IMR-90 (cell line): ENCODE measurements around the gene GATAD2A. TPM values are rescaled to one million over a fixed set of nuclear protein-coding genes. Genes with fewer than 3 reads are reported as not detected.
A peak's percentile ranks its signal among the peaks of the same experiment; 100 is the strongest.

Experiments
- ATAC-seq: fragments of 200-7000 bp; cut with Tn5 transposase; 2 replicates; pipeline ENCODE4 v1.9.1; 2020; ENCODE audit warnings: low read depth, mild to moderate bottlenecking, moderate library complexity
- BruUV-seq: library from RNA; stranded (reverse); fragments of 400-500 nt; replicated peaks from 2 replicates; lab custom pipeline; 2021; lab: Mats Ljungman, UMichigan
- CTCF ChIA-PET: fragments of 300-600 bp; formaldehyde crosslinking; extraction: SDS; loops from one replicate; lab custom pipeline; 2021; ENCODE audit warnings: antibody characterized with exemption; lab: Yijun Ruan, JAX
- POLR2A ChIA-PET: fragments of 300-600 bp; sonication (Branson Sonifier 250); formaldehyde crosslinking; loops from one replicate; lab custom pipeline; 2022; ENCODE audit warnings: antibody characterized with exemption; ENCODE audit not compliant: unreplicated experiment; lab: Charles Lee
- DNase-seq: peaks from one replicate; pipeline ENCODE4 v3.0.0; 2013
- H2AFZ ChIP-seq: replicated peaks from 2 replicates; pipeline ENCODE3; 2013; ENCODE audit warnings: low read length, mild to moderate bottlenecking; ENCODE audit not compliant: poor library complexity
- H2AK5ac ChIP-seq: 2 replicates; pipeline ENCODE4 v1.6.1; 2013; ENCODE audit warnings: low read depth, low read length, inconsistent platforms
- H2AK9ac ChIP-seq: replicated peaks from 2 replicates; pipeline ENCODE3; 2013; ENCODE audit warnings: mild to moderate bottlenecking, low read depth, low read length, moderate library complexity; ENCODE audit not compliant: poor library complexity
- H2BK120ac ChIP-seq: 2 replicates; pipeline ENCODE4 v1.6.1; 2013; ENCODE audit warnings: low read depth, low read length, inconsistent platforms
- H2BK15ac ChIP-seq: 3 replicates; pipeline ENCODE4 v1.6.1; 2013; ENCODE audit warnings: low read depth, low read length, inconsistent platforms
- H2BK20ac ChIP-seq: 2 replicates; pipeline ENCODE4 v1.6.1; 2013; ENCODE audit warnings: low read depth, mild to moderate bottlenecking, inconsistent platforms, low read length, moderate library complexity
- H2BK5ac ChIP-seq: 2 replicates; pipeline ENCODE4 v1.6.1; 2013; ENCODE audit warnings: mild to moderate bottlenecking, low read depth, low read length, inconsistent platforms; ENCODE audit not compliant: poor library complexity, severe bottlenecking
- H3K14ac ChIP-seq: replicated peaks from 2 replicates; pipeline ENCODE4 v1.6.1; 2013; ENCODE audit warnings: low read depth, low read length, inconsistent platforms
- H3K18ac ChIP-seq: 2 replicates; pipeline ENCODE4 v1.6.1; 2013; ENCODE audit warnings: low read depth, low read length, control low read depth
- H3K23ac ChIP-seq: 2 replicates; pipeline ENCODE4 v1.6.1; 2013; ENCODE audit warnings: low read depth, low read length, inconsistent platforms
- H3K27ac ChIP-seq: 2 replicates; pipeline ENCODE4 v1.5.1; 2013; ENCODE audit warnings: mild to moderate bottlenecking, control low read depth, low read length; ENCODE audit not compliant: insufficient read depth
- H3K27me3 ChIP-seq: 2 replicates; pipeline ENCODE4 v1.6.1; 2013; ENCODE audit warnings: low read length; ENCODE audit not compliant: control insufficient read depth, insufficient read depth
- H3K36me3 ChIP-seq: 2 replicates; pipeline ENCODE4 v1.6.1; 2013; ENCODE audit warnings: low read length, mixed read lengths; ENCODE audit not compliant: control insufficient read depth, insufficient read depth
- H3K4ac ChIP-seq: 2 replicates; pipeline ENCODE4 v1.6.1; 2013; ENCODE audit warnings: low read depth, low read length, inconsistent platforms
- H3K4me1 ChIP-seq: 2 replicates; pipeline ENCODE4 v1.6.1; 2013; ENCODE audit warnings: low read length, mixed read lengths; ENCODE audit not compliant: control insufficient read depth, insufficient read depth
- H3K4me2 ChIP-seq: 2 replicates; pipeline ENCODE4 v1.6.1; 2013; ENCODE audit warnings: low read depth, mild to moderate bottlenecking, control low read depth, low read length, moderate library complexity
- H3K4me3 ChIP-seq: 2 replicates; pipeline ENCODE4 v1.5.1; 2013; ENCODE audit warnings: low read depth, mild to moderate bottlenecking, control low read depth, low read length, moderate library complexity; ENCODE audit not compliant: insufficient read depth
- H3K56ac ChIP-seq: 2 replicates; pipeline ENCODE4 v1.6.1; 2013; ENCODE audit warnings: low read length, inconsistent platforms; ENCODE audit not compliant: insufficient read depth; ENCODE audit errors: extremely low read depth
- H3K79me1 ChIP-seq, 2 experiments: 2 replicates each; pipeline ENCODE4 v1.6.1; 2013; ENCODE audit warnings: low read length in 2 of 2, inconsistent platforms in 1 of 2, low read depth in 1 of 2
- H3K9ac ChIP-seq: 2 replicates; pipeline ENCODE4 v1.6.1; 2013; ENCODE audit warnings: low read depth, low read length, control low read depth
- H3K9me1 ChIP-seq: 2 replicates; pipeline ENCODE4 v1.6.1; 2013; ENCODE audit warnings: low read length, inconsistent platforms; ENCODE audit not compliant: insufficient read depth
- H3K9me3 ChIP-seq: 2 replicates; pipeline ENCODE4 v1.6.1; 2013; ENCODE audit warnings: low read length; ENCODE audit not compliant: control insufficient read depth, insufficient read depth
- H4K20me1 ChIP-seq: 2 replicates; pipeline ENCODE4 v1.6.1; 2013; ENCODE audit warnings: low read length, inconsistent platforms; ENCODE audit not compliant: insufficient read depth
- H4K5ac ChIP-seq: 2 replicates; pipeline ENCODE4 v1.6.1; 2013; ENCODE audit warnings: mild to moderate bottlenecking, low read depth, low read length, control low read depth
- H4K8ac ChIP-seq, 2 experiments: 2 replicates each; pipeline ENCODE4 v1.6.1; 2013; ENCODE audit warnings: low read depth in 2 of 2, low read length in 2 of 2, control low read depth in 1 of 2, inconsistent platforms in 1 of 2
- H4K91ac ChIP-seq: 2 replicates; pipeline ENCODE4 v1.6.1; 2013; ENCODE audit warnings: low read depth, low read length, inconsistent platforms; ENCODE audit not compliant: insufficient read depth
- BHLHE40 ChIP-seq: fragments of 150-350 bp; IDR thresholded peaks from 2 replicates; pipeline ENCODE4 v1.6.1; 2016; ENCODE audit warnings: mild to moderate bottlenecking, low read depth, low read length
- CHD1 ChIP-seq: IDR thresholded peaks from 2 replicates; pipeline ENCODE4 v1.6.1; 2012; ENCODE audit warnings: low read depth, low read length, improper control_type of control experiment
- RCOR1 ChIP-seq: IDR thresholded peaks from 2 replicates; pipeline ENCODE4 v1.6.1; 2012; ENCODE audit warnings: mild to moderate bottlenecking, low read length, improper control_type of control experiment; ENCODE audit not compliant: insufficient replicate concordance
- WGBS, 2 experiments: methylation state at CpG; one replicate each; pipeline versions ENCODE4 v1.1.5 to v1.1.7; 2013; ENCODE audit warnings: missing lambda C conversion rate in 2 of 2; ENCODE audit not compliant: insufficient read length in 1 of 2; ENCODE audit errors: extremely low coverage in 2 of 2; 5-methylcytosine and 5-hydroxymethylcytosine counted together
- dilution Hi-C: fragments of 300-500 bp; cut with HindIII; formaldehyde crosslinking; loops from one replicate; pipeline ENCODE4 v1.14.3; 2018; ENCODE audit warnings: low sequenced_read_pairs; ENCODE audit not compliant: unreplicated experiment
- in situ Hi-C: fragments of 300-500 bp; cut with MboI; formaldehyde crosslinking; loops from 3 replicates; pipeline ENCODE4 v1.14.3; 2019; ENCODE audit warnings: low sequenced_read_pairs, inconsistent platforms, mixed read lengths
- intact Hi-C: fragments of 100-400 bp; cut with micrococcal nuclease; formaldehyde crosslinking; loops from 2 replicates; pipeline ENCODE4 v1.10.0; 2022
- polyA plus RNA-seq, 3 experiments: library from polyadenylated mRNA; depleted of rRNA; stranded (reverse); fragments of >200 nt; gene quantifications; 2 replicates each; pipeline ENCODE4 v1.2.3, GENCODE V29; 2012; ENCODE audit warnings: low replicate concordance in 1 of 3
- total RNA-seq: library from RNA; depleted of rRNA; stranded (reverse); fragments of >200 nt; gene quantifications from 2 replicates; pipeline ENCODE4 v1.2.3, GENCODE V29; 2012
- TF ChIP-seq, protein P1 (sequence below): conservative IDR thresholded peaks from 2 replicates; pipeline ENCODE4 v1.5.1; 2012; ENCODE audit warnings: mild to moderate bottlenecking, low read depth, low read length, improper control_type of control experiment

Gene GATAD2A
- total and polyA plus RNA-seq, 2 of the 4 experiments (the other 2 are of a cell fraction) = 23.5 to 33.2 TPM

DNA sequence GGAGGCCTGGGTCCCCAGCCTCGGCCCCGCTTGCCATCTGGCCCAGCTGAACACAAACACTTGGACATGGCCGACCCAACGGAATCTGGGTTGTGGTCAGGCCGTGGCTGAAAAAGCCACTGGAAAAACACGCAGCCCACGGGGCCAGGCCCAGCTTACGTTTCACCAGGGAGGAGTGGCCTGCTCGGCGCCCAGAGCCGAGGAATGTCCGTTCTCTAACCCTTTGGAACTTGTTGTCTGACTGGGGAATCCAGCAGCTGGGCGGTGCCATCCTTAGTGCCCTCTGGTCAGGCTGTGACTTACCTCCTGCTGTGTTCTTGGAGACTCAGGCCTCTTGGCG is 146.3 kb downstream of the GATAD2A start:
- CTCF ChIA-PET = interaction anchor here (1.0 to 2.2 kb wide), 2 partner anchors 19 to 22 kb away, joined by 3 to 6 read pairs; no protein-coding TSS in a partner anchor
- Histone ChIP-seq H2AK5ac (no peak overlapping the region), H3K9me3 (no peaks in the 10 kb centered on the region), H4K20me1 (no peaks in the 10 kb centered on the region; the same call in 1 of the 2 replicates), H4K91ac (no peak overlapping the region), H2BK20ac (no peak overlapping the region), H2AFZ (peak overlapping the region; percentile 4), H3K14ac (no peak overlapping the region), H3K18ac (no peak overlapping the region), H3K4me2 (no peak overlapping the region), H3K23ac (no peak overlapping the region), H3K4ac (no peak overlapping the region; the same call in 1 of the 2 replicates), H3K36me3 (no peaks in the 10 kb centered on the region), H4K8ac (no peak overlapping the region), H3K4me3 (no peak overlapping the region), H3K27me3 (peaks cover 12% of the 10 kb centered on the region; the same call in 1 of the 2 replicates), H2BK120ac (no peak overlapping the region), H4K5ac (no peak overlapping the region), H3K4me1 (no peaks in the 10 kb centered on the region), H2AK9ac (peak overlapping the region; percentile 63), H3K56ac (no peak overlapping the region), H3K9ac (no peak overlapping the region), H2BK5ac (no peak overlapping the region), H3K27ac (no peak overlapping the region), H3K79me1 (no peaks in the 10 kb centered on the region), H2BK15ac (no peak overlapping the region), H3K9me1 (no peaks in the 10 kb centered on the region)
- intact Hi-C loops (loop anchor here (5.0 kb wide), 1 partner anchor 90 kb away; the partner anchor contains the start of gene GMIP), in situ Hi-C loops (no loop called here), dilution Hi-C loops (no loop called here)
- BruUV-seq = no TSS peak
- POLR2A ChIA-PET = no interaction called here
- ATAC-seq (no peak), DNase-seq (peak; percentile 15)
- 70% methylated on average over 13 of the region's 14 CpGs; no CpG with 5 or more reads in 1 of the 2 experiments for WGBS, 2 experiments
- no peak for TF ChIP-seq RCOR1
- no peak for TF ChIP-seq CHD1
- TF ChIP-seq BHLHE40 = no peak
- TF ChIP-seq, protein P1, sequence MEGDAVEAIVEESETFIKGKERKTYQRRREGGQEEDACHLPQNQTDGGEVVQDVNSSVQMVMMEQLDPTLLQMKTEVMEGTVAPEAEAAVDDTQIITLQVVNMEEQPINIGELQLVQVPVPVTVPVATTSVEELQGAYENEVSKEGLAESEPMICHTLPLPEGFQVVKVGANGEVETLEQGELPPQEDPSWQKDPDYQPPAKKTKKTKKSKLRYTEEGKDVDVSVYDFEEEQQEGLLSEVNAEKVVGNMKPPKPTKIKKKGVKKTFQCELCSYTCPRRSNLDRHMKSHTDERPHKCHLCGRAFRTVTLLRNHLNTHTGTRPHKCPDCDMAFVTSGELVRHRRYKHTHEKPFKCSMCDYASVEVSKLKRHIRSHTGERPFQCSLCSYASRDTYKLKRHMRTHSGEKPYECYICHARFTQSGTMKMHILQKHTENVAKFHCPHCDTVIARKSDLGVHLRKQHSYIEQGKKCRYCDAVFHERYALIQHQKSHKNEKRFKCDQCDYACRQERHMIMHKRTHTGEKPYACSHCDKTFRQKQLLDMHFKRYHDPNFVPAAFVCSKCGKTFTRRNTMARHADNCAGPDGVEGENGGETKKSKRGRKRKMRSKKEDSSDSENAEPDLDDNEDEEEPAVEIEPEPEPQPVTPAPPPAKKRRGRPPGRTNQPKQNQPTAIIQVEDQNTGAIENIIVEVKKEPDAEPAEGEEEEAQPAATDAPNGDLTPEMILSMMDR = no peak
